ENCODE results near the gene PSORS1C2. TPM values are rescaled to one million over a fixed set of nuclear protein-coding genes. Genes with fewer than 3 reads are reported as not detected.

PSORS1C2 gene
- total and polyA plus RNA-seq, 2 donors (not counting 3 experiments of a cell fraction or from before 2014, with no cell fraction given), result not detected

GRCh38 chr6:31121131-31121790 is 17.6 kb downstream of the PSORS1C2 start:
- no peak overlapping the region for H3K4me2 ChIP-seq (ENCODE audit: insufficient read depth, low read length)
- no peaks in the 10 kb centered on the region for H3K79me2 ChIP-seq (ENCODE audit: control insufficient read depth, insufficient read depth, low read length)
- ChIA-PET POLR2A (no interaction called here), CTCF (interaction anchor here (0.9 to 1.0 kb wide), 2 partner anchors 34 to 51 kb away, joined by 3 read pairs; no protein-coding TSS in a partner anchor)
- no peak overlapping the region for H2AFZ ChIP-seq (ENCODE audit: low read depth, low read length)
- H3K27me3 ChIP-seq (ENCODE audit: control insufficient read depth in 2 of 2, insufficient read depth in 2 of 2, low read length in 2 of 2), result no peaks in the 10 kb centered on the region
- H3K27ac ChIP-seq (ENCODE audit: insufficient read depth, low read depth, low read length), result no peak overlapping the region
- no peak overlapping the region for H3K9ac ChIP-seq (replicated peaks; ENCODE audit: extremely low read depth, insufficient read depth, low read length)
- BruUV-seq (replicated peaks), result no TSS peak
- no peaks in the 10 kb centered on the region for H3K9me1 ChIP-seq (replicated peaks; ENCODE audit: control insufficient read depth, extremely low read depth, insufficient read depth, low read length)
- DNase-seq (ENCODE audit: low read depth, low spot score) (no peak), FAIRE-seq (no peak)
- H3K36me3 ChIP-seq (ENCODE audit: control insufficient read depth in 2 of 2, extremely low read depth in 1 of 2, insufficient read depth in 2 of 2, low read length in 2 of 2), result no peaks in the 10 kb centered on the region
- dilution Hi-C loops (cut with MboI; ENCODE audit: extremely low pct_ligation_motif_present, low sequenced_read_pairs) (no loop called here), intact Hi-C loops (cut with micrococcal nuclease) (no loop called here)
- H3K4me3 ChIP-seq (replicated peaks in 1 of 3; ENCODE audit: insufficient read depth in 1 of 3, low read depth in 1 of 3, low read length in 3 of 3), result no peak overlapping the region
- H4K20me1 ChIP-seq (replicated peaks; ENCODE audit: control insufficient read depth, extremely low read depth, insufficient read depth, low read length), result no peaks in the 10 kb centered on the region
- no peak for TF ChIP-seq POLR2AphosphoS5 (IDR thresholded peaks at IDR 0.05; ENCODE audit: insufficient read depth, low read depth, low read length)
- TF ChIP-seq FOS (IDR thresholded peaks at IDR 0.05; ENCODE audit: borderline replicate concordance, insufficient read depth, low read length), result no peak
- TF ChIP-seq POLR2A (IDR thresholded peaks at IDR 0.05; ENCODE audit: low read depth, low read length), result no peak
- TF ChIP-seq JUN (IDR thresholded peaks at IDR 0.05; ENCODE audit: borderline replicate concordance, insufficient read depth, insufficient read length, low read depth), result no peak
- TF ChIP-seq MAX (IDR thresholded peaks at IDR 0.05; ENCODE audit: insufficient read depth, insufficient read length), result no peak
- TF ChIP-seq GATA2 (IDR thresholded peaks at IDR 0.05; ENCODE audit: insufficient read depth, insufficient read length, low read depth, low read length), result no peak
- TF ChIP-seq CTCF (IDR thresholded peaks at IDR 0.05; ENCODE audit: extremely low read depth in 1 of 2, insufficient read depth in 1 of 2, low read depth in 1 of 2, low read length in 2 of 2), result no peak
- TF ChIP-seq EZH2 (IDR thresholded peaks at IDR 0.05; ENCODE audit: borderline replicate concordance, low read depth, low read length, severe bottlenecking), result no peak
- no peak for TF ChIP-seq MYC (IDR thresholded peaks at IDR 0.05; ENCODE audit: low read depth, low read length)
- H3K9me3 ChIP-seq (replicated peaks; ENCODE audit: control insufficient read depth, insufficient read depth, low read length), result no peaks in the 10 kb centered on the region
- peaks cover 36% of the 10 kb centered on the region for H3K4me1 ChIP-seq (ENCODE audit: control insufficient read depth, extremely low read depth, insufficient read depth, low read length)
